Astrocyte (in vitro differentiated cells and primary cell): ENCODE results near the gene HAUS7.

Source experiments
- EZH2 ChIP-seq: IDR thresholded peaks from 2 replicates; pipeline ENCODE4 v1.6.1; 2012; ENCODE audit warnings: mild to moderate bottlenecking, low read length, inconsistent platforms; ENCODE audit not compliant: insufficient read depth
- TF ChIP-seq, protein P1 (sequence below): IDR thresholded peaks from 2 replicates; pipeline ENCODE4 v1.5.1; 2011; ENCODE audit warnings: low read depth, mild to moderate bottlenecking, inconsistent platforms, low read length, moderate library complexity; ENCODE audit not compliant: insufficient read depth

DNA sequence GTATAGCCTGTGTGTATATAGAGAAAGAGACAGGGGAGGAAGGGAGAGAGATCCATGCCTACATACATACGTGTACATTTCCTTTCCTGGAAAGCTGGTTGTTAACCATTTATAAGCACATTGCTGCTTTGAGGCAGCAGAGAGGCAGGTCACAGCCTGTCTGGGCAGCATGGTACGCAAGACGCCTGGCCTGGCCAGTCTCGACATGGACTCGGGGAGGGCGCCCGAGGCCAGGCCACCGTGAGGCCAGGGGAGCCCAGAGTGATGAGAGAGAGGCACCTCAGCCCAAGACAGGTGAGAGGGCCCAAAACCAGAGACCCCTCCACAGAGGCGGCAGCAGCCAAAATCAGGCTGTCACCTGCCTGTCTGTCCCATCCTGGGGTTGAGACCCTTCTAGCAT, 28.4 kb downstream of the HAUS7 start:
- TF ChIP-seq EZH2: no peak
- TF ChIP-seq, protein P1, sequence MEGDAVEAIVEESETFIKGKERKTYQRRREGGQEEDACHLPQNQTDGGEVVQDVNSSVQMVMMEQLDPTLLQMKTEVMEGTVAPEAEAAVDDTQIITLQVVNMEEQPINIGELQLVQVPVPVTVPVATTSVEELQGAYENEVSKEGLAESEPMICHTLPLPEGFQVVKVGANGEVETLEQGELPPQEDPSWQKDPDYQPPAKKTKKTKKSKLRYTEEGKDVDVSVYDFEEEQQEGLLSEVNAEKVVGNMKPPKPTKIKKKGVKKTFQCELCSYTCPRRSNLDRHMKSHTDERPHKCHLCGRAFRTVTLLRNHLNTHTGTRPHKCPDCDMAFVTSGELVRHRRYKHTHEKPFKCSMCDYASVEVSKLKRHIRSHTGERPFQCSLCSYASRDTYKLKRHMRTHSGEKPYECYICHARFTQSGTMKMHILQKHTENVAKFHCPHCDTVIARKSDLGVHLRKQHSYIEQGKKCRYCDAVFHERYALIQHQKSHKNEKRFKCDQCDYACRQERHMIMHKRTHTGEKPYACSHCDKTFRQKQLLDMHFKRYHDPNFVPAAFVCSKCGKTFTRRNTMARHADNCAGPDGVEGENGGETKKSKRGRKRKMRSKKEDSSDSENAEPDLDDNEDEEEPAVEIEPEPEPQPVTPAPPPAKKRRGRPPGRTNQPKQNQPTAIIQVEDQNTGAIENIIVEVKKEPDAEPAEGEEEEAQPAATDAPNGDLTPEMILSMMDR: no peak
